ENCODE data around the gene ZP3.
"Not testable (repeated sequence)": the region's sequence is repeated elsewhere in the genome, so short reads cannot be mapped to it uniquely, and the experiment has no call there.

The ZP3 gene

DNA sequence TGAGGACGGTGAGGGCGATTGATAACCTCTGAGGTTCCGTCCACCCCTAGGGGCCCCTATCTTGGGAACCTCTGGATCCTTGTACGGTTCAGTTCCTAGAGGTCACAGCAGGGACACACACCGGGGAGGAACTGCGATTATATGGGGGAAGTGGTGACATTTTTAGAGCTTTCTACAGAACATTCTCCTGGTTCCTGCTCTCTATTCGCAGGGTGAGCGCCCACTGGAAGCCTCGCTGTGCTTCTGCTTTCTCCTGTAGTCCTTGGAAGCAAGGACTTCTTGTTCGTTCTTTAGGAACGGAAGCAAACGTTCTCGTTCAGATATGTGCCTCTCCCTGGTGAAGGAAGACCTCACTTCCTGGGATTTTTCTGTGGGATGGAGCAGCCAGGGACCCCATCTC lies 63.2 kb downstream of the ZP3 start:
- POLR2A ChIA-PET; CTCF ChIA-PET; DNase-seq (ENCODE audit: extremely low spot score): not testable (repeated sequence)
